Effector CD4-positive, alpha-beta T cell (primary cell): ENCODE results near the gene RFX4.
"Not testable (repeated sequence)": the region's sequence is repeated elsewhere in the genome, so short reads cannot be mapped to it uniquely, and the experiment has no call there.

ENCODE experiments used
- DNase-seq: peaks from one replicate; pipeline ENCODE4 v3.0.0-alpha.2; 2020

RFX4 gene

GRCh38 chr12:106647793-106648514, 65.2 kb downstream of the RFX4 start:
- DNase-seq, result no peak

- no peak for DNase-seq
These were observed 65.9 kb downstream of the RFX4 start for GRCh38 chr12:106648736-106649135.

GRCh38 chr12:106651552-106651951, 68.7 kb downstream of the RFX4 start:
- no peak for DNase-seq

GRCh38 chr12:106652510-106653015, 69.8 kb downstream of the RFX4 start:
- no peak for DNase-seq

GRCh38 chr12:106655577-106655976, 72.8 kb downstream of the RFX4 start:
- DNase-seq, result no peak

- no peak for DNase-seq
These were observed 74.7 kb downstream of the RFX4 start for GRCh38 chr12:106657488-106657887.

GRCh38 chr12:106663385-106663784, 80.6 kb downstream of the RFX4 start:
- DNase-seq, result no peak

DNA sequence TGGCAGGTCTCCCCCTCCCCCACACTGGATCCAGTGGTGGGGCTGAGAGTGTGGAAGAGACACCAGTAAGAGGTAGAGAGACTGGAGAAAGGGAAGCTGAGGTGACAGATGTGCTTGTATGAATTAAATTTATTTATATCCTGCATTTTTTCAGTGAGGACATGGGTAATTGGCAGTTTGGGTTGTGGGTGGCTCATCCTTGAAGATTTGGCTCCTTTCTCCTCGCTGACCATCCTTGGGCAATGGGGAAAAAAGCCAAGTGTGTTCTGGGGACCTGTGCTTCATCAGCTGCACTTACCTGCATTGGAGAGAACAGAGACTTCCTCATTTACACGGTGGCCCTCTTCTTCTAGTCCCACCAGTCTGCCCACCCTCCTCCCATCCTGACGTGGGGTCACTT, 86.4 kb downstream of the RFX4 start:
- no peak for DNase-seq

- DNase-seq, result no peak
These were observed 87.3 kb downstream of the RFX4 start for GRCh38 chr12:106670131-106670530.

- DNase-seq, result no peak
These were observed 89.0 kb downstream of the RFX4 start for GRCh38 chr12:106671840-106672239.

DNA sequence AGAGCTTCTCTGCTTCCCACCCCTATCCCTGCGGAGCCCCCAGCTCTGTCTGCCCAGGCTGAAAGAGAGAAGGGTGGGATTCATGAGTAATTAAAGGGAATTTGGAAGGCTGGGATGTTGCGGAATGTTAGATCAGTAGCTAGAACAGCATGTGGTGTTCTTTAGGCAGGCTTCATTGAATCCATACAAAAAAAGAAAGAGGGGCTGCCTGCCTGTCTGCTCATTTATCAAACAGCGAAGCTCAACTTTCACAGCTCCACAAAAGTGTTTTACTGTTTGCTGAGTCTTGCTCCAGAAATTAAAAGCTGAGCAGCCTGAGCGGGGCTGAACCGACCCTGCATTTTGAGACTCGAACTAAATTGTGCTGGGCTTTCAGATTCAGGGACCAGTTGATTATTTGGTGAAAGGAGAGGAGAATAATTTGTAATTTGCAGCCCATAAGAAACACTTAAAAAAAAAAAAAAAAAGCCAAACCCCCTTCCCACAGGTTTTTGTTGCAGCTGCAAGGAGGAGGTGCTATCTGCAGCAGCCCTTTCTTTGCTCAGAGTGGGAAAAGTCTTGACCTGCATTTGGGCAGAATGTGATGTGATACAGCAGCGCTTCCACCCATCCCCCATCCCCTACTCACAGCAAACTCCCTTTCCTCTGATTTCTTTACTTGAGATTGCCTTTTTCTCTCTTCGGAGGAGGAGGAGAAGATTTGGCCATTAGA, 89.7 kb downstream of the RFX4 start:
- DNase-seq, result no peak

DNA sequence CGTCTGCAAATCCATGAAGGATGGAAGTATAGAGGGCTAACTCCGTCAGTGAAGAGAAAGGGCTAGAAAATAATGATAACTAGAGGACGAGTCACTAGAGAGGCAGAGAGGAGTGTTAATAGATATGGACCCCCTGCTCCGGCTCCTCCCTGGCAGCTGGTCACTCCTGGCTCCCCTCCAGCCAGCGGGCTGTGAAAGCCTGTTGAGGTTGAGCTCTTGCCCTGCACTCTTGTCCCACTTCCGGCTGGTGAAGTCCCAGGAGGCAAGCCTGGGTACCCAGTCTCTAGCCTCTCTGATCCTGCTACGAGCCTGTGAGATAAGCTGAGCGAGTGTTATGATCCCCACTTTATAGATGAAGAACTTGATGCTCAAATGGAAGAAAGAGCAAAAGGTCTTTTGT, 90.3 kb downstream of the RFX4 start:
- DNase-seq, result no peak

GRCh38 chr12:106675651-106676435, 93.0 kb downstream of the RFX4 start:
- no peak for DNase-seq

DNA sequence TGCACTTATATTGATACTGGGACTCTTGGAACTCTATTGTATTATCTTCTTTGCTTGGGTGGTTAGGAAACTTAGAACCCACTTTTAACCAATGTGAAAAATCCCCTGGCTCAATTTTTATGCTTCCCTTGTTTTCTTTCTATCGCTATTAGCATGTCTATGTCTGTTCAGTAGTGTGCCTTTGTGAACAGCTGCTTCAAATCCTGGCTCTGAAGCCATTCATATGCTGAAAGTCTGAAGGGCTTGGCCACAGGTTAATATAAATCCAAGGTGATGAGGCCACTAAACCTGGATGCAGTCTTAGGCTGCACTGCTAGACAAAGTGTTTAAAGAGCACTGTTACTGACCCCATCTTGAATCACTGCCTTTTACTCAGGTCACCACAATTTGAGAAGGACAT, 96.8 kb downstream of the RFX4 start:
- no peak for DNase-seq

DNA sequence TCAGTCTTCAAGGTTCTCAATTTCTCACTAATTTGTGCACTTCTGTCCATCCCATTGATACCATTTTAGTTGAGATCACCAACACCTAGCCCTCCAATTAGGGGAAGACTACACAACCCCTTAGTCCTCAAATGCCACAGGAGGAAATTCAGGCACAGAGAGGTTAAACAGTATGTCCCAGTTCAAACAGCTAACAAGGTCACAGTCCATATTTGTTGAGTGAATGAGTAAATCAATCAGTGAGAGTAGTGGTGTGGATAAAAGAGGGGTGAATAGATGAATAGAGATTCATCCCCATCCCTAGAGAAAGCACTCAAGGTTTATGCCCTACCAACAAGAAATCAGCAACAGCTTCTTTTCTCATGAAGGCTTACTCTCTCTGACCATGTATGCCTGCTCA, 97.5 kb downstream of the RFX4 start:
- no peak for DNase-seq

- no peak for DNase-seq
These were observed 98.4 kb downstream of the RFX4 start for GRCh38 chr12:106681210-106681609.

GRCh38 chr12:106682594-106683234, 99.9 kb downstream of the RFX4 start:
- DNase-seq, result no peak

DNA sequence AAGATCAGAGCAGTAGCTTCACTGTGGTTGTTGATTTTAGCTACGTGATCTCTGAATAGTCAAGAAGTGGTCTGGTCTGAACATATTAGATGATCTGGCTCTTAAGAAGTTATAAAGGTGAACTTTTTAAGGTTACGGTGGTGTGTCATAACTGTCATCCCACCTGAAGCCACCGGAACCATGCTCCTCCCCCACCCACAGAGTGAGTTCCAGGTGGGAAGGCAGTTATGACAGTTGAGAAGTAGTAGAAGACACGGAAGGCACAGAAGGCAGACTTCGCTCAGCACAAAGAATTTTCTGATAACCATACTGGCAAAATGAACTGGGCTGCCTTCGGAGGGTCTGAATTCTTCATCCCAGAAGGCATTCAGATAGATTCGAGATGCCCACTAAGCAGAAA, 101.7 kb downstream of the RFX4 start:
- no peak for DNase-seq

GRCh38 chr12:106685381-106685780, 102.6 kb downstream of the RFX4 start:
- no peak for DNase-seq

- DNase-seq, result no peak
These were observed 104.9 kb downstream of the RFX4 start for GRCh38 chr12:106687672-106688071.

GRCh38 chr12:106690569-106691305, 107.9 kb downstream of the RFX4 start:
- DNase-seq, result no peak

DNA sequence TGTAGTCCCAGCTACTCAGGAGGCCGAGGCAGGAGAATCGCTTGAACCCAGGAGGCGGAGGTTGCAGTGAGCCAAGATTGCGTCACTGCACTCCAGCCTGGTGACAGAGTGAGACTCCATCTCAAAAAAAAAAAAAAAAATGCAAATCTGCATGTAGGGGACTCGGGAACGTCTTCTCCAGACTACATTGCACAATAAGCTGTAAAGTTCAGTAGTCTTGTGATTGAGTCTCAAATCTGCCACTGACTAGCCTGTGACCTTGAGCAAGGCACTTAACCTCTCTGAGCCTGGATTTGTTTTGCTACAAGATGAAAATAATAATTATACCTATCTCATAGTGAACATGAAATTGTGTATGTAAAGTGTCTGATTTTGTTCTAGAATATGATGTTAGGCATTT, 109.2 kb downstream of the RFX4 start:
- DNase-seq, result not testable (repeated sequence)
